NB4 (cell line): ENCODE data around the gene PDLIM5.
"Not testable (repeated sequence)": the region's sequence is repeated elsewhere in the genome, so short reads cannot be mapped to it uniquely, and the experiment has no call there.

Experiments
- DNase-seq: peaks from one replicate; pipeline ENCODE4 v3.0.0; 2010; ENCODE audit warnings: low read depth
- H3K4me3 ChIP-seq: one replicate; pipeline ENCODE4 v1.5.1; 2011; ENCODE audit warnings: mild to moderate bottlenecking, low read depth, low read length, moderate library complexity
- CTCF ChIP-seq: IDR thresholded peaks from one replicate; pipeline ENCODE4 v1.5.1; 2012; ENCODE audit warnings: low read depth, low read length
- MAX ChIP-seq: IDR thresholded peaks from 2 replicates; pipeline ENCODE4 v1.6.1; 2011; ENCODE audit warnings: low read depth, low read length
- MYC ChIP-seq: IDR thresholded peaks from 2 replicates; pipeline ENCODE4 v1.6.1; 2011; ENCODE audit warnings: low read depth, low read length
- POLR2A ChIP-seq: IDR thresholded peaks from 2 replicates; pipeline ENCODE4 v1.6.1; 2011; ENCODE audit warnings: mild to moderate bottlenecking; ENCODE audit not compliant: insufficient read length; ENCODE audit errors: extremely low read depth

PDLIM5 gene

GRCh38 chr4:94623126-94623911, 171.6 kb downstream of the PDLIM5 start:
- DNase-seq = no peak
- TF ChIP-seq CTCF = no peak
- TF ChIP-seq MAX = no peak
- no peak for TF ChIP-seq POLR2A
- no peak for TF ChIP-seq MYC
- no peak overlapping the region for H3K4me3 ChIP-seq

GRCh38 chr4:94626942-94627341, 175.2 kb downstream of the PDLIM5 start:
- no peak overlapping the region for H3K4me3 ChIP-seq
- DNase-seq = no peak
- TF ChIP-seq MYC = no peak
- TF ChIP-seq POLR2A = no peak

GRCh38 chr4:94629058-94629457, 177.3 kb downstream of the PDLIM5 start:
- DNase-seq, H3K4me3 ChIP-seq: not testable (repeated sequence)

GRCh38 chr4:94629837-94630236, 178.1 kb downstream of the PDLIM5 start:
- no peak for TF ChIP-seq MAX
- DNase-seq = no peak

GRCh38 chr4:94634271-94634670, 182.5 kb downstream of the PDLIM5 start:
- no peak overlapping the region for H3K4me3 ChIP-seq
- TF ChIP-seq CTCF = no peak
- no peak for TF ChIP-seq POLR2A
- no peak for TF ChIP-seq MAX
- no peak for TF ChIP-seq MYC
- DNase-seq = no peak

More at GRCh38 chr4:94629837-94630236, 178.1 kb downstream of the PDLIM5 start:
- H3K4me3 ChIP-seq = no peak overlapping the region

- TF ChIP-seq MYC = no peak
- DNase-seq = no peak
- H3K4me3 ChIP-seq = no peak overlapping the region
Measured at GRCh38 chr4:94635177-94635576, 183.4 kb downstream of the PDLIM5 start.

- DNase-seq = no peak
Measured at GRCh38 chr4:94636004-94636403, 184.3 kb downstream of the PDLIM5 start.

More at GRCh38 chr4:94636004-94636403, 184.3 kb downstream of the PDLIM5 start:
- no peak overlapping the region for H3K4me3 ChIP-seq
- TF ChIP-seq CTCF (no peak), MAX (no peak), MYC (no peak), POLR2A (no peak)
